ENCODE measurements around the gene LRMDA.

Gene LRMDA

GRCh38 chr10:76347832-76348231 is 916.4 kb downstream of the LRMDA start:
- no peak for DNase-seq (ENCODE audit: low spot score)
- no peak for FAIRE-seq

- FAIRE-seq (no peak), DNase-seq (ENCODE audit: low spot score) (peak; percentile 24)
Measured at GRCh38 chr10:76350583-76350982, 919.2 kb downstream of the LRMDA start.

DNA sequence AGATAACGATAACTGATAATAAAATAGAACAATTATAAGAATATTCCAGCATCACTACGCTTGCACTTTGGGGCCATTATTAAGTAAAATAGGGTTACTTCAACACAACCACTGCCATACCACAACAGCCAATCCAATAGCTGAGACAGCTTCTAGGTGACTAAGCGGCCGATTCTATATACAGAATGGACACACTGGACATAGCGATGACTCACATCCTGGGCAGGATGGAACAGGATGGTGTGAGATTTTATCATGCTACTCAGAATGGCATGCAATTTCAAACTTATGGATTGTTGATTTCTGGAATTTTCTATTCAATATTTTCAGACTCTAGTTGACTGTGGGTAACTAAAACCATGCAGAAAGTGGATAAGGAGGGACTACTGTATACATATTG is 920.9 kb downstream of the LRMDA start:
- DNase-seq (ENCODE audit: low spot score) (peak; percentile 58), FAIRE-seq (peak; percentile 37)

DNA sequence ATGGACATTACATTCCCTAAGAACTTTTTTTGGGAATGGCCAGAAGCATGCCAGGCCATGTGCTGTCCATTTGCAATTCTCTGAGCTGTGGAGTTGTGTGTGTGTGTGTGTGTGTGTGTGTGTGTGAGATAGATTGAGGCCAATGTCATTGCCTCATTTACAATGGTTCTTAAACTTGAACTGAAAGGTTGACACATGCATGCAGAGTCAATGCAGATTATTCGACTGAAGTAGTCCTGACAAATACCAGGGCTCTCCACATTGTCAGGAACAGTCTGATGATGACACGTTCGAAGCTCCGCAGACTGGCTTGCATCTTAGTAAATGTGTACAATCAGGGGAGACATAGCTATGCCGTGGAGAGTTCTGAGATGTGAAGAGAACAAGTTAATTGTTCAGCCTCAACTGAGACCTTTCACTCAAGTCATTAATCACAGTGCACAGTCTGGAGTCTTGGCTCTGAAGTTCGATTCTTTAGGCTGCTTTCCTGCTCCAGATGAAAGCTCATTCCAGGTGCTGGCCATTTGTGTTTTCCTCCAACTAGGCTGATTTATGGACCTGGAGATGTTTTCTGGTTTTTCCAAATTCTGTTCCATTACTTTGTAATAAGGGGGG is 921.9 kb downstream of the LRMDA start:
- no peak for FAIRE-seq
- no peak for DNase-seq (ENCODE audit: low spot score)

DNA sequence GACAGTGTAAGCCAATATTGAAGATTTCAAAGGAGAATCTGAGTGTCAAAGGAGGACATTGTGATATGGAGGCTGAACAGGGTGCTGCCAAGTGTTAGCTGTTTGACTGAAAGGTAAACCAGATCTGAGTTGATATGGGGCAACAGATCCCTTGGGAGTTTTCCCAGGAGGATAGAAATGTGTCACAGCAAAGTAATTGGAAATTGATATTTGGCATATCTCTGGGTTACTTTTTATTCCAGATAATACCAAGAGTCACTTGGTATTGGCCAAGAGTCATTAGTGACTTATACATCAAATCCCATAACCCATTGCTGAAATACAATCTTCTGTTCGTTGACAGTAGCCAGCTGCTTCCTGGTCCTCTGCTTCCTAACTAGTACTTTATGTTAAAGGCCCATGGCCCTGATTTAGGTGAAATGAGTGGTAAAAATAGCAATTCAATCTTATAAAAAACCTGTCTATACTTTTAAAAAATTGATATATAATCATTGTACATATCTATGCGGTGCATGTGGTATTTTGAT is 922.9 kb downstream of the LRMDA start:
- DNase-seq (ENCODE audit: low spot score) (no peak), FAIRE-seq (no peak)

- no peak for DNase-seq (ENCODE audit: low spot score)
- FAIRE-seq, result no peak
Measured at GRCh38 chr10:76354921-76355320, 923.5 kb downstream of the LRMDA start.

GRCh38 chr10:76356557-76356956 is 925.1 kb downstream of the LRMDA start:
- no peak for FAIRE-seq
- DNase-seq (ENCODE audit: low spot score), result no peak

- DNase-seq (ENCODE audit: low spot score) (no peak), FAIRE-seq (no peak)
Measured at GRCh38 chr10:76357726-76358415, 926.4 kb downstream of the LRMDA start.

GRCh38 chr10:76358743-76359395 is 927.4 kb downstream of the LRMDA start:
- FAIRE-seq (no peak), DNase-seq (ENCODE audit: low spot score) (no peak)

GRCh38 chr10:76375761-76376160 is 944.3 kb downstream of the LRMDA start:
- DNase-seq (ENCODE audit: low spot score), result no peak
- FAIRE-seq, result no peak

GRCh38 chr10:76382381-76382851 is 951.0 kb downstream of the LRMDA start:
- peak; percentile 50 for DNase-seq (ENCODE audit: low spot score)
- FAIRE-seq, result peak; percentile 79

DNA sequence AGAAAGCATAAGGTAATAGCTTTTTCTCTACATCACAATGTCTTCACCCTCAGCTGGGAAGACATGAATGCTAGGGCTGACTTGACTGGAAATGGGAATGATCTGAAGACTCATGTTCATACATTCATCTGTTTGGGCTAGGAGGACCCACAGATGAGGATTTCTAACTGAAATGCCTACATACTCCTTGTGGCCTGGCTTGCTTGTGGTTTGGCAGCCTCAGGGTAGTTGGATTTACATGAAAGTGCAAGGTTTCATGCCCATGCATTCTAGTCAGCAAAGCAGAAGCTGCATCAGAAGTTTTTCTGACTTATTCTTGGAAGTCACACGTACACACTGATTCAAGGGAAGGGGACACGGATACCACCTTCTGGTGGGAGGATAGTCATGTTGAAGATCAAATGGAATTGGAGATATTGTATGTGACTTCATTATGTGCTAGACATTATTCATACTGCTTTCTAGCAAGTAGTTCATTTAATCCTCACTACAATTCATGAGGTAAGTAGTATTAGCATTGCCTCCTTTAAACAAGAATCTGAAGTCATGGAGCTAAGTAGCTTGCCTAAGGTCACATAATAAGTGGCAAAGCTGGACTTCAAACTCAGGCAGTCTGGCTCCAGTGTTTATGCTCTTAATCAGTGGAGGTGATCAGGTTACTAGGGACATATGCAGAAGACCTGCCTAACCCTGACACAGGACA is 957.0 kb downstream of the LRMDA start:
- FAIRE-seq (peak; percentile 62), DNase-seq (ENCODE audit: low spot score) (no peak)

- no peak for FAIRE-seq
- DNase-seq (ENCODE audit: low spot score), result no peak
Measured at GRCh38 chr10:76393875-76394706, 962.7 kb downstream of the LRMDA start.

DNA sequence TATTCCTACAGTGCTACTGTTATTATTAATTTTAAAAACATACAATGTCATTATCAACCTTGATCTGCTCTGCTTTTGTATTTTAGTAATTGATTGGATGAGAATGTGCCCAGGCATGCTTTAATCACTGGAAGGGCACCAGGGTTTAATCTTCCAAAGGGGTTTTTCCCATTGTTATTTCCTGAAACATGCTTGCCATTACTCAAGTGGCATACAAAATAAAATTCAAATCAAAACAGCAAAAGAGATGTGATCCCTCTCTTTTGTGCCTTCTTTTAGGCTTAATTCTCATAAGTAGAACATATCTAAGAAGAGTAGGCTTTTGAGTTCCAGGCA is 963.3 kb downstream of the LRMDA start:
- DNase-seq (ENCODE audit: low spot score), result no peak
- no peak for FAIRE-seq

GRCh38 chr10:76395251-76395650 is 963.8 kb downstream of the LRMDA start:
- no peak for DNase-seq (ENCODE audit: low spot score)
- no peak for FAIRE-seq

DNA sequence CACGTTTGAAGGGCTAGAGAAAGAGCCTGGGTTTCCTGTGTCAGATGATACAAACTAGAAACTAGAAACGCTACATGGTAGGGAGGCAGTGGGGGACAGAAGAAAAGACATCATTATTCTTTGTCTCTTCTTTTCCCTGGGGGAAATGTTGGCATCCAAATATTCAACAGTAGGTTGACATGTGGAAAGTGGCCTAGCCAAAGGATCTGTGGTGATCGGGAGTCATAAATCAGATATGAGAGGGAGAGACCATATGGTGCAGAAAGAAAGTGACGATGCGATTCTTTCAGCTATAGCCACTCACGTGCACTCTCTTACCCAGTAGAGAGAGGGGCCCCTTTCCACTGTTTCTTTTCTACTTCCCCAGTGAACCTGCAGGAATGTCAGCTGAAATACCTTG is 964.7 kb downstream of the LRMDA start:
- FAIRE-seq (no peak), DNase-seq (ENCODE audit: low spot score) (no peak)

GRCh38 chr10:76397181-76398042 is 966.0 kb downstream of the LRMDA start:
- DNase-seq (ENCODE audit: low spot score), result no peak
- no peak for FAIRE-seq

DNA sequence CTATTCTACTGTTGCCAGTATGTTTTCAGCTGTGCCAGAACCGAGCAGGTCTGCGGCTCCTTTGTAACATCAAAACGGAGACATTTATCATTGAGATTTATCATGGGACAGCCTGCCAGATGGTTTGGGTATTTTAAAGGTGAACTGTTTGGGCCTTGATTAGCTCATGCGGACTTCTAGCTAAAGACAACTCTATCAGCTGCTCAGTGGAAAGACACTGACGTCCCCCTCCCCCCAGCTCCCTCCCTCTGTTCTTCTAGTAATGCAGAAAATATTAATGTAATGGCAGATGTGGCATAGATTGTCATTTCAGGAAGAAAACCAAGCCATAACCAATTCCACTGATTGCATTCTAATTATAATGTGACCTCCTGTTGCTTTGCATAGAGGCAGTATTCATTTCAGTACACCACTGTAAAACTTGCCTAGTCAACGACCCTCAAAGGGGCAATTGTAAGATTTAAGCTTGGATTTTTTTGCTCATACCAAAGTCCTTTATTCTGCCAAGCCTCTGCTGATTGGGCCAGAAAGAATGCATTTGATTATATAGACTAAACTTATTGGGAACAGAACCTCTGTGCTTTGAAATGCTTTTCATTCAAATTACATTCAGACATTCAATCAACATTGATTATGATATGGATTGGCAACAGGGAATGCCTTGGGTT is 966.8 kb downstream of the LRMDA start:
- DNase-seq (ENCODE audit: low spot score), result no peak

GRCh38 chr10:76399226-76399625 is 967.8 kb downstream of the LRMDA start:
- DNase-seq (ENCODE audit: low spot score) (no peak), FAIRE-seq (no peak)

More for the DNA sequence above, 966.8 kb downstream of the LRMDA start:
- no peak for FAIRE-seq

All from urothelium cell line (cell line).